Dendritic cell treated with granulocyte-macrophage colony-stimulating factor and Interleukin-4, amounts not matched to agents 40 ng/mL and 50 ng/mL, for 4 days (primary cell): ENCODE data around the gene CFAP70.
A peak's percentile ranks its signal among the peaks of the same experiment; 100 is the strongest.
"Not testable (repeated sequence)": the region's sequence is repeated elsewhere in the genome, so short reads cannot be mapped to it uniquely, and the experiment has no call there.

Experiments used
- H3K27ac Mint-ChIP-seq: one replicate; pipeline ENCODE4 v1.8.0; 2022; ENCODE audit warnings: mild to moderate bottlenecking, mixed read lengths
- H3K27me3 Mint-ChIP-seq: one replicate; pipeline ENCODE4 v1.8.0; 2022; ENCODE audit warnings: mild to moderate bottlenecking, mixed read lengths
- H3K36me3 Mint-ChIP-seq: one replicate; pipeline ENCODE4 v1.8.0; 2022; ENCODE audit warnings: low read depth, mixed read lengths
- H3K4me1 Mint-ChIP-seq: one replicate; pipeline ENCODE4 v1.8.0; 2022; ENCODE audit warnings: low read depth, mixed read lengths
- H3K4me3 Mint-ChIP-seq: one replicate; pipeline ENCODE4 v1.8.0; 2022; ENCODE audit warnings: mild to moderate bottlenecking, moderate library complexity, mixed read lengths
- H3K9me3 Mint-ChIP-seq: one replicate; pipeline ENCODE4 v1.8.0; 2022; ENCODE audit warnings: mixed read lengths
- intact Hi-C: fragments of 100-400 bp; cut with micrococcal nuclease; formaldehyde crosslinking; loops from one replicate; pipeline ENCODE4 v1.15.0; 2022

Gene CFAP70

GRCh38 chr10:73261362-73261995 lies 97.2 kb downstream of the CFAP70 start:
- Mint-ChIP-seq H3K9me3 (peaks cover 17% of the 10 kb centered on the region), H3K4me1 (peaks cover 10% of the 10 kb centered on the region), H3K27ac (no peak overlapping the region), H3K36me3 (no peaks in the 10 kb centered on the region), H3K4me3 (no peak overlapping the region), H3K27me3 (peaks cover 3% of the 10 kb centered on the region)
- intact Hi-C loops, result no loop called here

- intact Hi-C loops, H3K36me3 Mint-ChIP-seq, H3K27ac Mint-ChIP-seq, H3K4me1 Mint-ChIP-seq, H3K27me3 Mint-ChIP-seq, H3K4me3 Mint-ChIP-seq: not testable (repeated sequence)
- peaks cover 17% of the 10 kb centered on the region for H3K9me3 Mint-ChIP-seq
Observed at GRCh38 chr10:73258612-73259011, 100.1 kb downstream of the CFAP70 start.

DNA sequence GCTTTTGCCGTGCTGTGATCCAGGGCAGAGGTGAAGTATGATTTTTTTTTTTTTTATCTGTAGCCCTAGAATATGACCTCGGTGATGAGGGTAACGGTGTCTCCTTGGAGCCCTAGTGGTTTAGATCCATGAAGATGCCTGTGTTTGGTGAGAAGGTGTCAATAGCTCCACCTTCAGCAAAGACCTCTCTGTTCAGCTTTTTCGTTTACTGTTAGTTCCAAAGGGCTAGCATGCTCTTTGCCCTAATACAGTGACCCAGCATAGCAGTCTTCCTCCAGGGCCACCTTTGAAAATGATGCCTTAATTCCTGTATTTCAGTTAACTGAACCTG lies 105.5 kb downstream of the CFAP70 start:
- H3K36me3 Mint-ChIP-seq, result peaks cover 42% of the 10 kb centered on the region
- intact Hi-C loops, result loop anchor here (5.0 kb wide), 1 partner anchor 104 kb away; the partner anchor contains the start of gene CFAP70
- no peaks in the 10 kb centered on the region for H3K27me3 Mint-ChIP-seq
- H3K9me3 Mint-ChIP-seq, result peaks cover 1% of the 10 kb centered on the region
- peak overlapping the region; percentile 95 for H3K4me3 Mint-ChIP-seq
- peaks cover 20% of the 10 kb centered on the region for H3K4me1 Mint-ChIP-seq
- peak overlapping the region; percentile 97 for H3K27ac Mint-ChIP-seq

DNA sequence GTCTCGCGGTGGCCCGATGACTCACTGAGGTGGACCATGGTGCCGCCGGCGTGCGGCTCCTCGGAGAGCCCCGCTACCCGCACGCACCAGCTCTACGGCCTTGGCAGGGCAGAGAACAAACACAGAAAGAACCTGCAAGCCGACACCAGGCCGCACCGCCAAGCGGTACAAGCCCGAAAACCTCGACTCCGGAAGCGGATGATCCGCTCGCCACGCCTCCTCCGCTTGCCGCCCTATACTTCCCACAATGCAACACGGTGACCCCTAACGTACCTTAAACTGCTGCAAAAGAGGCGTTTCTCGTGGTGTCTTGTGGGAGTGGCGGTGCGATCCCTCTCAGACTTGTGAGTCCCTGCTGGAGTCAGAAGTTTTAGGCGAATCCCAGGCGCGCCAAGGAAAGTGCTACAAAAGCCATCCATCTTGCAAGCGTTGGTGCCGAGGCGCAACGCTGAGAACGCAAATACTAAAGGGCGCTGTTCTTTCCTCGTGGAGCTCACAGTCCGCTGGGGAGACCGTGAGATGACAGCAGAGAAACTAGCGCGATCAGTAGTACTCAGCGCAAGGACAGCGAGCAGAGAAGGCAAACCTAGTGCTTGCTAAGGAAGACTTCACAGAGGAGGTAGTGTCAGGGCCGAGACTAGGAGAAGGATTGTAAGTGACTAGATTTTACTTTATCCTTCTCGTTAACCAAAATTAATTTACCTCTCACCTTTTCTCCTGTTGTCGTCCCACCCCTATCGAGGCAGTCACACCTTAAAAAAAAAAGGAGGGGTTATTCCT lies 106.0 kb downstream of the CFAP70 start, which contains the start of gene MRPS16:
Gene MRPS16 (minus strand): TSS at position 200 of the 780 bp plus-strand sequence. CDS start 162 bp downstream, at position 38.
- peaks cover 25% of the 10 kb centered on the region for H3K4me1 Mint-ChIP-seq
- intact Hi-C loops, result loop anchor here (1.0 to 5.0 kb wide), 2 partner anchors 105 to 162 kb away; partner anchors contain the start of genes ANXA7 and CFAP70
- peak within 1 kb of the TSS; percentile 95 for H3K4me3 Mint-ChIP-seq

DNA sequence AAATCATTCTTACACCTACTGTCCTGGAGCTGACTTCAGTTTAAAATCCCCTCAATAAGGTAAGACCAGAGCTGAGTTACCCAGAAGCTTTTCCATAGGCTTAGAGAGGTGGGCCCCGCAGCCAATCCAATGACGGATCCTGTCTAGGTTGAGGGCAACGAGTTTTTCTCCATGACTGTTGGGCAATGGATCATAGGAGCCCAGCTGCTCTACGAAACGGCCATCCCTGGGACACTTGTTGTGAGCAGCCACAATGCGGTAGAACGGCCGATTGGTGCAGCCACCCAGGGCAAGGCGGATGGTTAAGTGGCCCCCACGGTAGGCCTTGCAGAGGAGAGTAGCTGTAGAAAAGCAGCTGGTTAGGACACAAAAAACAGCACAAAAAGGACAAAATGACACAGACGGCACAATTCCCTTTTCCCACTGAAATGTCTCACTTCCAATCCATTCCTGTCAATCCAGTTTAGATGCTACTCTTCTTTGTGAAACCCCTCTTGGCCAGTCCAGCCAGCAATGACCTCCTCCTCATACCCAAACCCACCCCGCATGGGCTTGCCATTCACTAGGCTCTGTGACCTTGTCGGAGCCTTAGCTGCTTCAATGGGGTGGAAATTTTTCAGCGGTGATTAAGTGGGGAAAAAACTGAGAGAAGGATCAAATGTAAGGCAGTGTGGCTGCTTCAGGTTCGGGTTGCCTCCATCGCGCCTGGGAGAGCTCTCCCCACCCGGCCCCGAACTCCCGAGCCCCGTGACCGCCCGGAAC lies 106.8 kb downstream of the CFAP70 start:
- Mint-ChIP-seq H3K27ac (peak overlapping the region; percentile 97), H3K4me3 (peak overlapping the region; percentile 95), H3K9me3 (no peaks in the 10 kb centered on the region), H3K36me3 (peaks cover 45% of the 10 kb centered on the region), H3K27me3 (no peaks in the 10 kb centered on the region), H3K4me1 (peaks cover 29% of the 10 kb centered on the region)
- intact Hi-C loops, result loop anchor here (1.0 to 5.0 kb wide), 2 partner anchors 105 to 162 kb away; partner anchors contain the start of genes ANXA7 and CFAP70

More for the DNA sequence above, 106.0 kb downstream of the CFAP70 start, which contains the start of gene MRPS16:
- H3K9me3 Mint-ChIP-seq, result no peaks in the 10 kb centered on the region
- H3K27me3 Mint-ChIP-seq, result no peaks in the 10 kb centered on the region
- H3K27ac Mint-ChIP-seq, result peak within 1 kb of the TSS; percentile 97
- H3K36me3 Mint-ChIP-seq, result peaks cover 42% of the 10 kb centered on the region

DNA sequence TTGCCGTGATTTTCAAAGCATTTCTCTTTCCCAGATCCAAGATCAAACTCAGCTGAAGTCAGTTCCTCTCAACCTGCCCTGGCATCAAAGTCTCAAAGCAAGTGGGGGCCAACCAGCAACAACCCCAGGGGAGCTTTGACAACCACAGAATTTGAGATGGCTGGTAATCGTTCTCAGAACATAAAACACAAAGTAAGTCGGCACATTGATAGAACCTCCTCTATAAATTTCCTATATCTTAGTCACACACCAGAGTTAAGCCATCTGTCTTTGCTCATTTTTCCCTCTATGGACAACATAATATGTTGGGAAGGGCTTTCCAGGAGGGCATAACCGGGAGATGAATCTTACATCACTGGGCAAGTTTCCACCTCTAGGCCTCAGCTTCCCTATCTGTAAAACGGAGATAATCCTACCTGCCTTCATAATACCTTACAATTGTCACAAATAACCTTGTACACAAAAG lies 110.4 kb downstream of the CFAP70 start:
- peaks cover 55% of the 10 kb centered on the region for H3K4me1 Mint-ChIP-seq
- H3K27ac Mint-ChIP-seq, result peak overlapping the region; percentile 89
- H3K4me3 Mint-ChIP-seq, result no peak overlapping the region
- intact Hi-C loops, result loop anchor here (10.0 kb wide), 1 partner anchor 247 kb away; the partner anchor contains the start of gene PPP3CB
- H3K36me3 Mint-ChIP-seq, result peaks cover 52% of the 10 kb centered on the region
- no peaks in the 10 kb centered on the region for H3K27me3 Mint-ChIP-seq
- H3K9me3 Mint-ChIP-seq, result no peaks in the 10 kb centered on the region

DNA sequence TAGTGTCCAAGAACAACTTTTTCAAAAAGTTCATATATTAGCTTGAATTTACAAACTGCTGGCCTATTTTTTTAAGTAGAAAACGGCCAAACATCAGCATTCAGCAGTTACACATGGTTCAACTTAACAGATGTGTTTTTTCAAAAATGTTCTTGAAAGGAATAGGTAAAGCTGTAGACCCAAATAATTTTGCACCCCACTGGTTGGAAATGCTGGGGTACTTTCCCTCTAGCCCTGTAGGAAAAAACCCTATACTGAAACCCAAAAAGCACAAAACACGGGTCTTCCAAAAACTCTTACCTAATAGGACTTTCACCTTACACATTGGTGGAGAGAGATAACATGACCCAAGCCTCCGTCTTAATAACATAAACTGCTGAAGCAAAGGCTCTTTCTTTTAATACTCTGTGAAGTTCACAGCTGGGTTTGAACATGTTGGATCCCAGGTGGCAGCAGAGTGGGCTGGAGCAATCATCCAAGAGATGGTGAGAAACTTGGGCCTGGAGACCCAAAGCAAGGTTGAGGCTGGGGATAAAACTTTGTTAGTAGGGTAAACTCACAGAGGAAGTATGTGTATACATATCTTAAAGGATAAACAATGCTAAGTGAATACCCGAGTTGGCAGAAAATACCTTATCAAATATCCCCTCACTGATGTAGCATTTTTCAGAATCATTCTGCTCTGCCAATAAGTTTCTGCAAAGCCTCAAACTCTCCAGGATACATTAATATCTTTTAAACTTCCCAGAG lies 111.0 kb downstream of the CFAP70 start:
- Mint-ChIP-seq H3K27me3 (no peaks in the 10 kb centered on the region), H3K36me3 (peaks cover 55% of the 10 kb centered on the region), H3K27ac (peak overlapping the region; percentile 89), H3K9me3 (no peaks in the 10 kb centered on the region), H3K4me3 (peak overlapping the region; percentile 88), H3K4me1 (peaks cover 55% of the 10 kb centered on the region)
- intact Hi-C loops, result loop anchor here (2.0 to 10.0 kb wide), 2 partner anchors 165 to 247 kb away; partner anchors contain the start of gene PPP3CB

GRCh38 chr10:73246646-73247508 lies 111.8 kb downstream of the CFAP70 start, which contains the start of gene DNAJC9:
Gene DNAJC9, minus strand, starts transcription at chr10:73247255. Its CDS starts 66 bp downstream, at chr10:73247189.
- intact Hi-C loops, result loop anchor here (2.0 to 10.0 kb wide), 2 partner anchors 166 to 248 kb away; partner anchors contain the start of gene PPP3CB
- Mint-ChIP-seq H3K27ac (peak within 1 kb of the TSS; percentile 89), H3K9me3 (no peaks in the 10 kb centered on the region), H3K4me1 (peaks cover 53% of the 10 kb centered on the region), H3K4me3 (peak within 1 kb of the TSS; percentile 88), H3K27me3 (no peaks in the 10 kb centered on the region), H3K36me3 (peaks cover 53% of the 10 kb centered on the region)

GRCh38 chr10:73246322-73246645 lies 112.4 kb downstream of the CFAP70 start:
- Mint-ChIP-seq H3K36me3 (peaks cover 52% of the 10 kb centered on the region), H3K4me3 (peak overlapping the region; percentile 88), H3K27me3 (no peaks in the 10 kb centered on the region), H3K9me3 (no peaks in the 10 kb centered on the region), H3K27ac (peak overlapping the region; percentile 89), H3K4me1 (peaks cover 49% of the 10 kb centered on the region)
- intact Hi-C loops, result loop anchor here (2.0 to 10.0 kb wide), 2 partner anchors 167 to 249 kb away; partner anchors contain the start of gene PPP3CB

- no peaks in the 10 kb centered on the region for H3K9me3 Mint-ChIP-seq
- H3K27me3 Mint-ChIP-seq, result no peaks in the 10 kb centered on the region
- H3K27ac Mint-ChIP-seq, result no peak overlapping the region
- peaks cover 52% of the 10 kb centered on the region for H3K36me3 Mint-ChIP-seq
- no peak overlapping the region for H3K4me3 Mint-ChIP-seq
- peaks cover 38% of the 10 kb centered on the region for H3K4me1 Mint-ChIP-seq
- intact Hi-C loops, result loop anchor here (10.0 kb wide), 1 partner anchor 250 kb away; the partner anchor contains the start of gene PPP3CB
Observed at GRCh38 chr10:73244866-73245477, 113.7 kb downstream of the CFAP70 start.

DNA sequence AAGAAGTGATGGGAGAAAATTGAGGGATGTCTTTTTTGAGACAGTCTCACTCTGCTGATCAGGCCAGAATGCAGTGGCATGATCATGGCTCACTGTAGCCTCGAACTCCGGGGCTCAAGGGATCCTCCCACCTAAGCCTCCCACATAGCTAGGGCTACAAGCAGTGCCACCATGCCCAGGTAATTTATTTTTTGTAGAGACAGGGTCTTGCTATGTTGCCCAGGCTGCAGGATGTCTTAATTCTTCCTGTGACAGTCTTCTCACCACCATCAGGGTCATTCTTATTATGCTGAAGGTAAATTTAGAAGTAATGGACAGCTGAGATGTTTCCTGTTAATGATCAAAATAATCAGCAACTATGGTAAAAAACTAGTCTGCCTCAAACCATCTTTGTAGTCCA lies 118.8 kb downstream of the CFAP70 start:
- no peaks in the 10 kb centered on the region for H3K27me3 Mint-ChIP-seq
- no peak overlapping the region for H3K4me3 Mint-ChIP-seq
- no peaks in the 10 kb centered on the region for H3K9me3 Mint-ChIP-seq
- no peak overlapping the region for H3K27ac Mint-ChIP-seq
- peaks cover 11% of the 10 kb centered on the region for H3K4me1 Mint-ChIP-seq
- H3K36me3 Mint-ChIP-seq, result peaks cover 67% of the 10 kb centered on the region
- intact Hi-C loops, result loop anchor here (10.0 kb wide), 1 partner anchor 255 kb away; the partner anchor contains the start of gene PPP3CB
